ENCODE measurements around the gene PARP12. TPM values are rescaled to one million over a fixed set of nuclear protein-coding genes. Genes with fewer than 3 reads are reported as not detected.

Gene PARP12
- total RNA-seq, 3 donors from 2014 or later (not counting 1 experiment from before 2014, with no cell fraction given), result 116 to 151 (median 130) TPM

DNA sequence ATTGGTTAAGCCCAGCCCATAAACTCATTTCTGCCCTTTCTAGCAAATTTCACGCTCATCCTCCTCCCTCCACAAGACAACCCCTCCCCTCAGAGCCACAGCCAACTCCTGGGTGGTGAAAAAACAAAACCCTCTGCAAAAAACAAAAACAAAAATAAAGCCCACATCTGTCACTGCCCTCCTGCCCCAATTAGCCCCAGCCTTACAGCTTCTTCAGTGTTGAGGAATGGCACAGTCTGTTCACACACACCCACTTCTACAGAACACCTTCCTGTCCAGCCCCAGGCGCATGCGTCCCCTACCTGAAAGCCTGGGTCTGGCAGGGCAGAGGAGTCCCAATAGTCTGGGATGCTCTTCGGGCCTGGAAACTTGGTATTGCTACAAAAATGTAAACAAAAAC is 34.4 kb downstream of the PARP12 start:
- Mint-ChIP-seq H3K4me3 (no peak overlapping the region), H3K4me1 (peaks cover 0 to 11% of the 10 kb centered on the region in 2 donors), H3K9me3 (no peaks in the 10 kb centered on the region), H3K27ac (peak overlapping the region; percentile 21 to 23), H3K36me3 (peaks cover 7% of the 10 kb centered on the region), H3K27me3 (ENCODE audit: low read depth in 2 of 2) (no peaks in the 10 kb centered on the region)
- no peak overlapping the region for H3K4me3 ChIP-seq (ENCODE audit: low read length)
- DNase-seq, result no peak
- H3K9me3 ChIP-seq (ENCODE audit: control insufficient read depth, insufficient read depth, low read length), result no peaks in the 10 kb centered on the region
- intact Hi-C loops (cut with micrococcal nuclease), result no loop called here
- 95% methylated on average over 4 of the region's 4 CpGs for WGBS (ENCODE audit: insufficient coverage)
- H3K27me3 ChIP-seq (ENCODE audit: control insufficient read depth, insufficient read depth, low read length), result no peaks in the 10 kb centered on the region
- peaks cover 52% of the 10 kb centered on the region for H3K36me3 ChIP-seq (ENCODE audit: control insufficient read depth, insufficient read depth, low read length)
- H3K27ac ChIP-seq (ENCODE audit: low read length), result no peak overlapping the region
- TF ChIP-seq, protein P1, sequence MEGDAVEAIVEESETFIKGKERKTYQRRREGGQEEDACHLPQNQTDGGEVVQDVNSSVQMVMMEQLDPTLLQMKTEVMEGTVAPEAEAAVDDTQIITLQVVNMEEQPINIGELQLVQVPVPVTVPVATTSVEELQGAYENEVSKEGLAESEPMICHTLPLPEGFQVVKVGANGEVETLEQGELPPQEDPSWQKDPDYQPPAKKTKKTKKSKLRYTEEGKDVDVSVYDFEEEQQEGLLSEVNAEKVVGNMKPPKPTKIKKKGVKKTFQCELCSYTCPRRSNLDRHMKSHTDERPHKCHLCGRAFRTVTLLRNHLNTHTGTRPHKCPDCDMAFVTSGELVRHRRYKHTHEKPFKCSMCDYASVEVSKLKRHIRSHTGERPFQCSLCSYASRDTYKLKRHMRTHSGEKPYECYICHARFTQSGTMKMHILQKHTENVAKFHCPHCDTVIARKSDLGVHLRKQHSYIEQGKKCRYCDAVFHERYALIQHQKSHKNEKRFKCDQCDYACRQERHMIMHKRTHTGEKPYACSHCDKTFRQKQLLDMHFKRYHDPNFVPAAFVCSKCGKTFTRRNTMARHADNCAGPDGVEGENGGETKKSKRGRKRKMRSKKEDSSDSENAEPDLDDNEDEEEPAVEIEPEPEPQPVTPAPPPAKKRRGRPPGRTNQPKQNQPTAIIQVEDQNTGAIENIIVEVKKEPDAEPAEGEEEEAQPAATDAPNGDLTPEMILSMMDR (IDR thresholded peaks at IDR 0.05), result no peak
- no peak for ATAC-seq
- no peaks in the 10 kb centered on the region for H3K4me1 ChIP-seq (ENCODE audit: control insufficient read depth, insufficient read depth, low read length)

DNA sequence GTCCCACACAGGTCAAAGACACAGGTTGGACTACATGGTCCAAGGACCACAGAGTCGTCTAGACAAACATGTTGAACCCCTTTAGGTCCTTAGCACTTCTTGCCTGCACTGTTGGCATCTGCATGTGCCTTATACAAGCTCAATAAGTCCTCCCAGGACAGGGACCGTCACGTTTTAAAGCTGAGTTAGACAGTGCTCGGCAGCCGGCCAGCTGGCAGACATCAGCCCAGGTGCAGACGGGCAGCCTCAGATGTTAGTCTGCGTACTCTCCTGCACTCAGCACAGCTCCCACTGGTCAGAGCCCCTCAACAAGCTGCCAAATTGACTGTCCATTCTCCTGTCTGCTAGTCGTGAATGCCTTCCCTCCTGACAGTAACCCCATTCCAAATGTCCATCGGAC is 34.9 kb downstream of the PARP12 start:
- Mint-ChIP-seq H3K27me3 (ENCODE audit: low read depth in 2 of 2) (no peaks in the 10 kb centered on the region), H3K36me3 (peaks cover 7% of the 10 kb centered on the region), H3K4me1 (peaks cover 0 to 10% of the 10 kb centered on the region in 2 donors), H3K4me3 (no peak overlapping the region), H3K9me3 (no peaks in the 10 kb centered on the region), H3K27ac (peak overlapping the region; percentile 21 to 23)
- intact Hi-C loops (cut with micrococcal nuclease), result no loop called here
- ATAC-seq (no peak), DNase-seq (no peak)
- H3K4me1 ChIP-seq (ENCODE audit: control insufficient read depth, insufficient read depth, low read length), result no peaks in the 10 kb centered on the region
- TF ChIP-seq, protein P1 (IDR thresholded peaks at IDR 0.05), result no peak
- H3K9me3 ChIP-seq (ENCODE audit: control insufficient read depth, insufficient read depth, low read length), result no peaks in the 10 kb centered on the region
- no peaks in the 10 kb centered on the region for H3K27me3 ChIP-seq (ENCODE audit: control insufficient read depth, insufficient read depth, low read length)
- peaks cover 48% of the 10 kb centered on the region for H3K36me3 ChIP-seq (ENCODE audit: control insufficient read depth, insufficient read depth, low read length)
- no peak overlapping the region for H3K4me3 ChIP-seq (ENCODE audit: low read length)
- no peak overlapping the region for H3K27ac ChIP-seq (ENCODE audit: low read length)
- WGBS (ENCODE audit: insufficient coverage), result 96% methylated on average over 9 of the region's 9 CpGs

GRCh38 chr7:140026935-140027334 is 35.8 kb downstream of the PARP12 start:
- WGBS (ENCODE audit: insufficient coverage), result 97% methylated on average over 9 of the region's 9 CpGs
- no peak overlapping the region for H3K27ac ChIP-seq (ENCODE audit: low read length)
- intact Hi-C loops (cut with micrococcal nuclease), result no loop called here
- TF ChIP-seq, protein P1 (IDR thresholded peaks at IDR 0.05), result no peak
- no peaks in the 10 kb centered on the region for H3K9me3 ChIP-seq (ENCODE audit: control insufficient read depth, insufficient read depth, low read length)
- peaks cover 48% of the 10 kb centered on the region for H3K36me3 ChIP-seq (ENCODE audit: control insufficient read depth, insufficient read depth, low read length)
- no peaks in the 10 kb centered on the region for H3K4me1 ChIP-seq (ENCODE audit: control insufficient read depth, insufficient read depth, low read length)
- ATAC-seq (no peak), DNase-seq (no peak)
- peaks cover 0 to 11% of the 10 kb centered on the region in 2 donors for H3K4me1 Mint-ChIP-seq
- H3K27ac Mint-ChIP-seq, result no peak overlapping the region
- H3K27me3 Mint-ChIP-seq (ENCODE audit: low read depth in 2 of 2), result no peaks in the 10 kb centered on the region
- no peak overlapping the region for H3K4me3 ChIP-seq (ENCODE audit: low read length)
- H3K27me3 ChIP-seq (ENCODE audit: control insufficient read depth, insufficient read depth, low read length), result no peaks in the 10 kb centered on the region
- H3K4me3 Mint-ChIP-seq, result no peak overlapping the region
- peaks cover 7% of the 10 kb centered on the region for H3K36me3 Mint-ChIP-seq
- H3K9me3 Mint-ChIP-seq, result no peaks in the 10 kb centered on the region

- H3K4me1 Mint-ChIP-seq, result peaks cover 0 to 15% of the 10 kb centered on the region in 2 donors
- H3K27me3 Mint-ChIP-seq (ENCODE audit: low read depth in 2 of 2), result no peaks in the 10 kb centered on the region
- H3K9me3 Mint-ChIP-seq, result no peaks in the 10 kb centered on the region
- no peak overlapping the region for H3K27ac ChIP-seq (ENCODE audit: low read length)
- H3K36me3 ChIP-seq (ENCODE audit: control insufficient read depth, insufficient read depth, low read length), result peaks cover 46% of the 10 kb centered on the region
- H3K4me3 Mint-ChIP-seq, result no peak overlapping the region
- TF ChIP-seq, protein P1 (IDR thresholded peaks at IDR 0.05), result no peak
- no peak overlapping the region for H3K27ac Mint-ChIP-seq
- H3K4me3 ChIP-seq (ENCODE audit: low read length), result no peak overlapping the region
- no peaks in the 10 kb centered on the region for H3K4me1 ChIP-seq (ENCODE audit: control insufficient read depth, insufficient read depth, low read length)
- no peaks in the 10 kb centered on the region for H3K27me3 ChIP-seq (ENCODE audit: control insufficient read depth, insufficient read depth, low read length)
- peaks cover 7% of the 10 kb centered on the region for H3K36me3 Mint-ChIP-seq
- DNase-seq (no peak), ATAC-seq (no peak)
- no peaks in the 10 kb centered on the region for H3K9me3 ChIP-seq (ENCODE audit: control insufficient read depth, insufficient read depth, low read length)
- intact Hi-C loops (cut with micrococcal nuclease), result no loop called here
- 95% methylated on average over 12 of the region's 12 CpGs for WGBS (ENCODE audit: insufficient coverage)
Measured at GRCh38 chr7:140025814-140026433, 36.8 kb downstream of the PARP12 start.

All from natural killer cell (primary cell).